Epidermal melanocyte (primary cell): ENCODE measurements around the gene KCNB1.

Experiments
- DNase-seq: peaks from one replicate; pipeline ENCODE4 v3.0.0; 2011; ENCODE audit warnings: low spot score; ENCODE audit not compliant: insufficient read length

Gene KCNB1

GRCh38 chr20:49437057-49437456 lies 45.4 kb downstream of the KCNB1 start:
- DNase-seq: no peak

GRCh38 chr20:49435639-49436038 lies 46.8 kb downstream of the KCNB1 start:
- DNase-seq: no peak

GRCh38 chr20:49433333-49433732 lies 49.1 kb downstream of the KCNB1 start:
- no peak for DNase-seq

GRCh38 chr20:49432550-49432949 lies 49.9 kb downstream of the KCNB1 start:
- no peak for DNase-seq

GRCh38 chr20:49431329-49431728 lies 51.1 kb downstream of the KCNB1 start:
- DNase-seq: no peak

- DNase-seq: no peak
Observed at GRCh38 chr20:49430320-49430719, 52.1 kb downstream of the KCNB1 start.

GRCh38 chr20:49427751-49428518 lies 54.5 kb downstream of the KCNB1 start:
- DNase-seq: no peak

GRCh38 chr20:49426873-49427272 lies 55.6 kb downstream of the KCNB1 start:
- no peak for DNase-seq

GRCh38 chr20:49426395-49426794 lies 56.1 kb downstream of the KCNB1 start:
- DNase-seq: no peak

GRCh38 chr20:49424536-49424935 lies 57.9 kb downstream of the KCNB1 start:
- DNase-seq: no peak

GRCh38 chr20:49422161-49422560 lies 60.3 kb downstream of the KCNB1 start:
- DNase-seq: no peak

- DNase-seq: no peak
Observed at GRCh38 chr20:49420811-49421295, 61.6 kb downstream of the KCNB1 start.

GRCh38 chr20:49420292-49420691 lies 62.2 kb downstream of the KCNB1 start:
- DNase-seq: no peak

GRCh38 chr20:49419785-49420184 lies 62.7 kb downstream of the KCNB1 start:
- no peak for DNase-seq

GRCh38 chr20:49418809-49419208 lies 63.7 kb downstream of the KCNB1 start:
- no peak for DNase-seq

GRCh38 chr20:49417843-49418555 lies 64.5 kb downstream of the KCNB1 start:
- no peak for DNase-seq

- no peak for DNase-seq
Observed at GRCh38 chr20:49415668-49416044, 66.8 kb downstream of the KCNB1 start.

- DNase-seq: no peak
Observed at GRCh38 chr20:49415005-49415667, 67.3 kb downstream of the KCNB1 start.

GRCh38 chr20:49413677-49414076 lies 68.8 kb downstream of the KCNB1 start:
- no peak for DNase-seq

GRCh38 chr20:49412953-49413352 lies 69.5 kb downstream of the KCNB1 start:
- DNase-seq: no peak

- no peak for DNase-seq
Observed at GRCh38 chr20:49412254-49412653, 70.2 kb downstream of the KCNB1 start.

- DNase-seq: no peak
Observed at GRCh38 chr20:49411221-49411925, 71.1 kb downstream of the KCNB1 start.
